ENCODE data around the gene DNAI4. TPM values are rescaled to one million over a fixed set of nuclear protein-coding genes. Genes with fewer than 3 reads are reported as not detected.

The DNAI4 gene
- polyA plus RNA-seq, 1 donor (not counting 4 experiments of a cell fraction or from before 2014, with no cell fraction given), result 4.1 TPM

GRCh38 chr1:66929999-66930822 is 5.6 kb upstream of the DNAI4 start:
- H3K4me3 ChIP-seq (ENCODE audit: control insufficient read depth in 2 of 3, extremely low read depth in 1 of 3, insufficient read depth in 2 of 3, low read depth in 1 of 3, low read length in 3 of 3), result peak overlapping the region; percentile 90 to 95 (median 94)
- TF ChIP-seq CTCF (optimal IDR thresholded peaks at IDR 0.05 in 1 of 3, IDR thresholded peaks at IDR 0.05 in 1 of 3, conservative IDR thresholded peaks at IDR 0.05 in 1 of 3; ENCODE audit: extremely low read depth in 1 of 3, insufficient read depth in 2 of 3, low read length in 3 of 3) (peak in 1 of 3 experiments; percentile 35), EZH2 (IDR thresholded peaks at IDR 0.05; ENCODE audit: low read length) (no peak)
- no peak for FAIRE-seq
- H3K79me2 ChIP-seq (ENCODE audit: control insufficient read depth, insufficient read depth, low read length), result peaks cover 89% of the 10 kb centered on the region
- H3K36me3 ChIP-seq (ENCODE audit: control insufficient read depth in 2 of 2, extremely low read depth in 1 of 2, insufficient read depth in 2 of 2, low read length in 2 of 2), result no peaks in the 10 kb centered on the region
- no peaks in the 10 kb centered on the region for H3K9me3 ChIP-seq (ENCODE audit: control insufficient read depth, low read depth, low read length)
- H3K27ac ChIP-seq (ENCODE audit: control insufficient read depth, insufficient read depth, low read length), result peak overlapping the region; percentile 86
- peak overlapping the region; percentile 94 for H3K4me2 ChIP-seq (ENCODE audit: control insufficient read depth, extremely low read depth, insufficient read depth, low read depth, low read length)
- no peak for DNase-seq (ENCODE audit: low read depth, low spot score)
- H2AFZ ChIP-seq (ENCODE audit: control insufficient read depth, low read length), result peak overlapping the region; percentile 87
- no peaks in the 10 kb centered on the region for H3K9me1 ChIP-seq (ENCODE audit: control insufficient read depth, extremely low read depth, insufficient read depth, low read length)
- no peaks in the 10 kb centered on the region for H3K27me3 ChIP-seq (ENCODE audit: control insufficient read depth, extremely low read depth, insufficient read depth, low read length)
- H3K4me1 ChIP-seq (ENCODE audit: control insufficient read depth, extremely low read depth, insufficient read depth, low read length), result peaks cover 35% of the 10 kb centered on the region
- peak overlapping the region; percentile 91 for H3K9ac ChIP-seq (ENCODE audit: control insufficient read depth, extremely low read depth, insufficient read depth, low read length)
- H4K20me1 ChIP-seq (ENCODE audit: control insufficient read depth, extremely low read depth, insufficient read depth, low read length), result peaks cover 5% of the 10 kb centered on the region
- dilution Hi-C loops (cut with MboI; ENCODE audit: extremely low pct_ligation_motif_present, low sequenced_read_pairs), result no loop called here

GRCh38 chr1:66929691-66929998 is 5.0 kb upstream of the DNAI4 start:
- peak overlapping the region; percentile 79 to 95 (median 94) for H3K4me3 ChIP-seq (ENCODE audit: control insufficient read depth in 2 of 3, extremely low read depth in 1 of 3, insufficient read depth in 2 of 3, low read depth in 1 of 3, low read length in 3 of 3)
- peak overlapping the region; percentile 86 for H3K27ac ChIP-seq (ENCODE audit: control insufficient read depth, insufficient read depth, low read length)
- no peaks in the 10 kb centered on the region for H3K36me3 ChIP-seq (ENCODE audit: control insufficient read depth in 2 of 2, extremely low read depth in 1 of 2, insufficient read depth in 2 of 2, low read length in 2 of 2)
- peaks cover 34% of the 10 kb centered on the region for H3K4me1 ChIP-seq (ENCODE audit: control insufficient read depth, extremely low read depth, insufficient read depth, low read length)
- no peak for DNase-seq (ENCODE audit: low read depth, low spot score)
- peaks cover 83% of the 10 kb centered on the region for H3K79me2 ChIP-seq (ENCODE audit: control insufficient read depth, insufficient read depth, low read length)
- H3K4me2 ChIP-seq (ENCODE audit: control insufficient read depth, extremely low read depth, insufficient read depth, low read depth, low read length), result peak overlapping the region; percentile 94
- H3K9me1 ChIP-seq (ENCODE audit: control insufficient read depth, extremely low read depth, insufficient read depth, low read length), result no peaks in the 10 kb centered on the region
- peak overlapping the region; percentile 87 for H2AFZ ChIP-seq (ENCODE audit: control insufficient read depth, low read length)
- peaks cover 5% of the 10 kb centered on the region for H4K20me1 ChIP-seq (ENCODE audit: control insufficient read depth, extremely low read depth, insufficient read depth, low read length)
- dilution Hi-C loops (cut with MboI; ENCODE audit: extremely low pct_ligation_motif_present, low sequenced_read_pairs), result no loop called here
- no peak for TF ChIP-seq CTCF (optimal IDR thresholded peaks at IDR 0.05 in 1 of 3, IDR thresholded peaks at IDR 0.05 in 1 of 3, conservative IDR thresholded peaks at IDR 0.05 in 1 of 3; ENCODE audit: extremely low read depth in 1 of 3, insufficient read depth in 2 of 3, low read length in 3 of 3)
- no peak for TF ChIP-seq EZH2 (IDR thresholded peaks at IDR 0.05; ENCODE audit: low read length)
- no peaks in the 10 kb centered on the region for H3K27me3 ChIP-seq (ENCODE audit: control insufficient read depth, extremely low read depth, insufficient read depth, low read length)
- peak overlapping the region; percentile 91 for H3K9ac ChIP-seq (ENCODE audit: control insufficient read depth, extremely low read depth, insufficient read depth, low read length)
- FAIRE-seq, result no peak
- H3K9me3 ChIP-seq (ENCODE audit: control insufficient read depth, low read depth, low read length), result no peaks in the 10 kb centered on the region
